GM12872 (cell line): ENCODE data around the gene CUL9.

Experiments
- TF ChIP-seq, protein P1 (sequence below): IDR thresholded peaks from 3 replicates; pipeline ENCODE4 v1.5.1; 2011; ENCODE audit warnings: low read depth, mild to moderate bottlenecking, low read length, moderate library complexity; ENCODE audit not compliant: insufficient read depth

CUL9 gene

DNA sequence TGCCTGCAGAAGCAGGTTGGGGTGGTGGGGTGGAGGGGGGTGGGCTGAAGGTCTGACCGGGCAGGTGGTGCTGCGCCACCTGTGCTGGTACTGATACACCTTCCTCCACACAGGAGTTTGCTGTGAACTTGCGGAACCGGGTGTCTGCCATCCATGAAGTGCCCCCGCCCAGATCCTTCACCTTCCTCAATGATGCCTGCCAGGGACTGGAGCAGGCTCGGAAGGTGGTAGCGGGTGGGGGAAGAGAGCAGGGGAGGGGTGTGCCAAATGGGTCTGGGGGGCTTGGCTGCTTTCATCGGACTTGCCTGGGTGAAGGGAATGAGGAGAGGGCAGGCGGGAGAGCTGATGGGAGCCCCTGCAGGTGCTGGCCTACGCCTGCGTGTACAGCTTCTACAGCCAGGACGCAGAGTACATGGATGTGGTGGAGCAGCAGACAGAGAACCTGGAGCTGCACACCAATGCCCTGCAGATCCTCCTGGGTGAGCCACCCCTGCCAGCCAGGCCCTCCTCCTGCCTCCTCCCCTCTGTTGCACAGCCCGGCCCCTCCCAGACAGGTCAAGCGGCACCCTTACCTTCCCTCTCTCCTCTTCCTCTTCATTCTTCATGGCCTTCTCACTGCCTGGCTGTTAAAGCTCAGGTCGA, 40.5 kb downstream of the CUL9 start:
- TF ChIP-seq, protein P1, sequence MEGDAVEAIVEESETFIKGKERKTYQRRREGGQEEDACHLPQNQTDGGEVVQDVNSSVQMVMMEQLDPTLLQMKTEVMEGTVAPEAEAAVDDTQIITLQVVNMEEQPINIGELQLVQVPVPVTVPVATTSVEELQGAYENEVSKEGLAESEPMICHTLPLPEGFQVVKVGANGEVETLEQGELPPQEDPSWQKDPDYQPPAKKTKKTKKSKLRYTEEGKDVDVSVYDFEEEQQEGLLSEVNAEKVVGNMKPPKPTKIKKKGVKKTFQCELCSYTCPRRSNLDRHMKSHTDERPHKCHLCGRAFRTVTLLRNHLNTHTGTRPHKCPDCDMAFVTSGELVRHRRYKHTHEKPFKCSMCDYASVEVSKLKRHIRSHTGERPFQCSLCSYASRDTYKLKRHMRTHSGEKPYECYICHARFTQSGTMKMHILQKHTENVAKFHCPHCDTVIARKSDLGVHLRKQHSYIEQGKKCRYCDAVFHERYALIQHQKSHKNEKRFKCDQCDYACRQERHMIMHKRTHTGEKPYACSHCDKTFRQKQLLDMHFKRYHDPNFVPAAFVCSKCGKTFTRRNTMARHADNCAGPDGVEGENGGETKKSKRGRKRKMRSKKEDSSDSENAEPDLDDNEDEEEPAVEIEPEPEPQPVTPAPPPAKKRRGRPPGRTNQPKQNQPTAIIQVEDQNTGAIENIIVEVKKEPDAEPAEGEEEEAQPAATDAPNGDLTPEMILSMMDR, result no peak

DNA sequence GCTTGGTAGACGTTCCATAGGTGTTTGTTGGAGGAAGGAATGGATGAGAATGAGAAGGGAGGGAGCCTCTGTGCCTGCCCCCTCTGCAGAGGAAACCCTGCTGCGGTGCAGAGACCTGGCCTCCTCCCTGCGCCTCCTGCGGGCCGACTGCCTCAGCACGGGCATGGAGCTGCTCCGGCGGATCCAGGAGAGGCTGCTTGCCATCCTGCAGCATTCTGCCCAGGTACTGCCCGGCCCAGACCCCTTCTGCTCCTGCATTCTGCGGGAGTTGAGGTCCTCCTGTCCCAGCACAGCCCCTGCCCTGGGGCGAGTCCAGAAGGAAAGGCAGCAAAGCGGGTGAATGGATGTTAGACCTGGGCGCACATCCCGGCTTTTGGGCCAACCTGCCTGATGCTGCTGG, 41.2 kb downstream of the CUL9 start:
- TF ChIP-seq, protein P1, result no peak

- TF ChIP-seq, protein P1, result no peak
Observed at GRCh38 chr6:43226192-43226851, 44.3 kb downstream of the CUL9 start.

DNA sequence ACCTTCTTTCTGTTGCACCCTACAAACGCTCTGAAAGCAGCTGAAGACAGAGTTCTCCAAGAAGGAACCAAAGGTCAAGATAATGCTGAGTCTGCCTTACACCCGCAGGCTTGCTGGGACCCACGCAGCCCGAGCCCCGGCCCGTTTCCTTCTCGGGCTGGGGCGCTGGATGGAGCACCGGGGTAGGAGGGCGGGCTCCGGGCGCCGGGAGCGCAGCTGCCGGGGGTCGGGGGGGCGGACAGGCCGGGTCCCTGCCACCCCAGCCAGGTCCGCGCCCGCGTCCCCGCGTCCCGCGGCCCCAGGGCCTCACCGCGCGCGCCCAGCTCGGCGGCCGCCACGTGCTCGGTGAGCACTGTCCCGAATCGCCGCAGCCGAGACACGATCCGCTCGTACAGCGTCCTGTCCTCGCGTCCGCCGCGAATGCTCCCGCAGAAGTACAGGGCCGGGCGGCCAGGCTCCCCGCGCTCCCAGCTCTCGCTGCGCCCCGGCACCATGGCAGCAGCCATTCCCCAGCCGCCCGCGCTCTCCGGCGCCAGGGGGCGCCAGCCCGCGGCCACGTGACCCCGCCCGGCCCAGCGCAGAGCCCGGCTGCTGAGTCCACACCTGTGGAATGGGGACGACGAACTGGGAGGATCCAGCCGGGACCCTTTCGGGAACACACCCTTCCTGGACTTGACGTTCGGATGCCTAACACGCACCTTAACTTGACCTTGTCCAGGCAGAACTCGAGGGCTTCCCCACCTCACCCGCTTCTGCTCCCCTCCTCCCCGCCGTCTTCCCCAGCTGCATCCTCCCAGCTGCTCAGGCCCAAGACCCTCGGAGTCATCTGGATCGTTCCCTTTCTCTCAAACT, 47.2 kb downstream of the CUL9 start, which contains the start of gene DNPH1:
Gene DNPH1, minus strand, starts transcription at position 531 of the 852 bp plus-strand sequence. Its CDS starts 25 bp downstream, at position 506.
- TF ChIP-seq, protein P1, result peak; percentile 85

DNA sequence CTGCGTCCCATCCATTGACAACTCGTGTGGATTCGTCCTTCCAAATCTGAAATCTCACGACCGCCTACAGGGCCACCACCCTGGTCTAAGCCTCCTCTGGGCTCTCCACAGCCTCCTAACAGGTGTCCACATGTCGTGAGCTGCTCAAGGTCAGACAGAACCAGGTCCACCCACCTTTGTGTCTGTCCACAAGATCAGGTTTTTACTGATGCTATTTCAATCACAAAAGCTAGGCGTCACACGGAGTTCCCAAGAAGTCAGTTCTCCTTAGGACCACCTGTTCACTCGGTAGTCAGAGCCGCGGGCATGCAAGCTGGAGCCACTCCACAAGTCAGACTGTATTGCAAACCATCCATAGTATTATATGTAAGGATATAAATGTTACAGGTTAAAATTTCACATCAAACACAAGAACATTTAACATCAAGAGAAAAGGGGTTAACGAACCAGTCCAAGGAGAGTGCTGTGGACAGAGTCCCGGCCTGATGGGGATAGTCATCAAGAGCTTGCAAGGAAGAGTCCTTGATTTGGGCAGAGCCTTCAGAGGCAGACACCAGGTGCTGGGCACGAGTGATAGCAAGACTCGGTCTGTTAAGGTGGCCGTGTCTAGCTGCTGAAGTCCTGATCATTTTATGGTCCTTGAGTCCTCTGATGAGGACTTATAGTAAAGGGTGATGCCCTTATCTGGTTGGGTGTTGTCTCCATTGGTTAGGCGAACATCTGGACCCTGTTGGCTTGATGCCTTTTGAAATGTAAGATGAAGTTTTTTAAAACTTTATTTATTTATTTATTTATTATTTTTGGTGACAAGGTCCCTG, 48.0 kb downstream of the CUL9 start:
- TF ChIP-seq, protein P1, result no peak

GRCh38 chr6:43231053-43231452, 49.1 kb downstream of the CUL9 start:
- TF ChIP-seq, protein P1, result no peak
